RWPE2 (cell line): ENCODE measurements around the gene SDE2.

Experiments used
- ATAC-seq: fragments of 200-7000 bp; cut with Tn5 transposase; 3 replicates; pipeline ENCODE4 v1.9.1; 2021; ENCODE audit warnings: low read depth
- DNase-seq: peaks from one replicate; pipeline ENCODE4 v3.0.0-alpha.2; 2020; ENCODE audit warnings: low spot score
- H3K27ac ChIP-seq: fragments of 450-650 bp; 2 replicates; pipeline ENCODE4 v1.5.1; 2017; ENCODE audit warnings: mild to moderate bottlenecking; ENCODE audit not compliant: poor library complexity, severe bottlenecking
- H3K27me3 ChIP-seq: fragments of 250-450 bp; sonication (Bioruptor Pico); 2 replicates; pipeline ENCODE4 v1.5.1; 2021; ENCODE audit warnings: mild to moderate bottlenecking, moderate library complexity; ENCODE audit not compliant: insufficient read depth, poor library complexity, severe bottlenecking
- H3K36me3 ChIP-seq: fragments of 250-450 bp; sonication (Bioruptor Pico); 2 replicates; pipeline ENCODE4 v1.5.1; 2020; ENCODE audit warnings: low read depth, mild to moderate bottlenecking, moderate library complexity
- H3K4me1 ChIP-seq: fragments of 250-450 bp; sonication (Bioruptor Pico); 2 replicates; pipeline ENCODE4 v1.5.1; 2021; ENCODE audit warnings: mild to moderate bottlenecking, moderate library complexity; ENCODE audit not compliant: insufficient read depth, poor library complexity, severe bottlenecking
- H3K4me3 ChIP-seq: fragments of 250-450 bp; sonication (Bioruptor Pico); 2 replicates; pipeline ENCODE4 v1.5.1; 2021; ENCODE audit warnings: mild to moderate bottlenecking, moderate library complexity; ENCODE audit not compliant: severe bottlenecking
- H3K9me3 ChIP-seq: fragments of 250-450 bp; sonication (Bioruptor Pico); 2 replicates; pipeline ENCODE4 v1.5.1; 2021; ENCODE audit warnings: mild to moderate bottlenecking, moderate library complexity; ENCODE audit not compliant: severe bottlenecking
- CTCF ChIP-seq: fragments of 450-650 bp; IDR thresholded peaks from one replicate; pipeline ENCODE4 v1.5.1; 2017; ENCODE audit warnings: mild to moderate bottlenecking, moderate library complexity; ENCODE audit not compliant: poor library complexity, severe bottlenecking

Gene SDE2

GRCh38 chr1:225946803-225947202 lies 52.3 kb downstream of the SDE2 start:
- Histone ChIP-seq H3K36me3 (no peaks in the 10 kb centered on the region), H3K4me1 (no peaks in the 10 kb centered on the region), H3K4me3 (no peak overlapping the region), H3K27ac (no peak overlapping the region), H3K27me3 (no peaks in the 10 kb centered on the region), H3K9me3 (no peaks in the 10 kb centered on the region)
- TF ChIP-seq CTCF, result no peak
- DNase-seq, result no peak
- no peak for ATAC-seq

DNA sequence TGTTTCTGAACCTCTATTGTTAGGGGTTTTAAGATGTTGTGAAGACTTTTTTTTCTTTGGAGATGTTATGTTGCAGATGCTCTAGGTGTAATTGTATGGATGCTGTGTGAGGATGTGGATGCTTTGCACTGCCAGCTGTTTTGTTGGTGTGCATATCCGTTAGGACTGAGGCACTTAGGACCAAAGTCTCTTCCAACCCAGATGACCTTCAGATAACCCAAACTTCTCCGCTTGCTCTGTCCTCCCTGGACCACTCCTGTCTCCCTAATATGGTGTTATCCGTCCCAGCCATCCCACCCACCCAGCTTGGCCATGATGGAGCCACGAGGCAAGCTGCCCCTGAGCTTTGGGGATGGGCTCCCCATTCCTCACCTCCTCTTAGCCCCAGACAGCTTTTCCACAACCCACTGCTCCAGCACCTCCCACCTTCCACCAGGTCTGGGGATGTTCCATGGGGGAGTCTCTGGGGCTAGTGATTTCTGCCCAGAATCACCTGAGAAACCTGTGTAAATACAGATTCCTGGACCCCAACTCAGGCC lies 53.0 kb downstream of the SDE2 start:
- ATAC-seq, result no peak

GRCh38 chr1:225945564-225945963 lies 53.6 kb downstream of the SDE2 start:
- no peaks in the 10 kb centered on the region for H3K36me3 ChIP-seq
- no peak for ATAC-seq
- H3K9me3 ChIP-seq, result no peaks in the 10 kb centered on the region
- TF ChIP-seq CTCF, result no peak
- H3K4me3 ChIP-seq, result no peak overlapping the region
- no peak for DNase-seq
- no peak overlapping the region for H3K27ac ChIP-seq
- no peaks in the 10 kb centered on the region for H3K4me1 ChIP-seq
- no peaks in the 10 kb centered on the region for H3K27me3 ChIP-seq

More for the DNA sequence above, 53.0 kb downstream of the SDE2 start:
- no peaks in the 10 kb centered on the region for H3K36me3 ChIP-seq
- H3K4me1 ChIP-seq, result no peaks in the 10 kb centered on the region
- H3K27ac ChIP-seq, result no peak overlapping the region
- H3K9me3 ChIP-seq, result no peaks in the 10 kb centered on the region
- TF ChIP-seq CTCF, result no peak
- no peaks in the 10 kb centered on the region for H3K27me3 ChIP-seq
- no peak for DNase-seq
- no peak overlapping the region for H3K4me3 ChIP-seq

GRCh38 chr1:225944951-225945350 lies 54.2 kb downstream of the SDE2 start:
- Histone ChIP-seq H3K36me3 (no peaks in the 10 kb centered on the region), H3K4me1 (no peaks in the 10 kb centered on the region), H3K27ac (no peak overlapping the region), H3K9me3 (no peaks in the 10 kb centered on the region), H3K4me3 (no peak overlapping the region), H3K27me3 (no peaks in the 10 kb centered on the region)
- ATAC-seq (no peak), DNase-seq (no peak)
- TF ChIP-seq CTCF, result no peak

GRCh38 chr1:225944387-225944786 lies 54.8 kb downstream of the SDE2 start:
- Histone ChIP-seq H3K27ac (no peak overlapping the region), H3K4me3 (no peak overlapping the region), H3K36me3 (no peaks in the 10 kb centered on the region), H3K9me3 (no peaks in the 10 kb centered on the region), H3K4me1 (no peaks in the 10 kb centered on the region), H3K27me3 (no peaks in the 10 kb centered on the region)
- TF ChIP-seq CTCF, result no peak
- ATAC-seq, result no peak
- no peak for DNase-seq
